HG02973 (cell line): ENCODE data around the gene OR6V1.
"Not testable (repeated sequence)": the region's sequence is repeated elsewhere in the genome, so short reads cannot be mapped to it uniquely, and the experiment has no call there.

Experiments used
- ATAC-seq: cut with Tn5 transposase; IDR thresholded peaks from one replicate; pipeline ENCODE4 v1.9.1; 2021; ENCODE audit warnings: moderate library complexity; ENCODE audit not compliant: unreplicated experiment

Gene OR6V1

GRCh38 chr7:143042159-143042789, 9.9 kb upstream of the OR6V1 start:
- ATAC-seq: no peak

DNA sequence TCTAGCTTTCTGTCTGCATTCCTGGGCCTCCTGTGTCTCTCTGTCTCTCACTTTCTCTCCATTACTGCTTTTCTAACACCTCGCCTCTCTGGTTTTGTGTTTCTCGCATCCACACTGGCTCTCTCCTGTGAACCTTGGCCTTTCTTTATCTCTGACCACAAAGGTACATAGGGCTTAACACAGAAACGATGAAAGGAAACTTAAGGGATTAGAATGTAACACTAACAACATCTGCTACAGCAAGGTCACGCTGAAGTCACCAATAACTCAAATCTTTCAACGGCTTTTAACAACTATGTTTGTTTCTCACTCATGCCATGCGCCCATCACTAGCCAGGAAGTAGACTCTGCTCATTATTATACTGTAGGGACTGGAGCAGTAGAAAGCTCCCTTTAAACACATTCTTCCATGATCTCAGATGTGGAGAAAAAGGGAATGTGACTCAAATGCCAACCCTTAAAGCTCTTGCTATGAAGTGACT, 9.3 kb upstream of the OR6V1 start:
- ATAC-seq: no peak

- ATAC-seq: no peak
These were observed 8.8 kb upstream of the OR6V1 start for GRCh38 chr7:143043391-143043790.

- ATAC-seq: no peak
These were observed 5.7 kb upstream of the OR6V1 start for GRCh38 chr7:143046426-143046851.

GRCh38 chr7:143047326-143047725, 4.8 kb upstream of the OR6V1 start:
- ATAC-seq: no peak

GRCh38 chr7:143048827-143049226, 3.3 kb upstream of the OR6V1 start:
- no peak for ATAC-seq

GRCh38 chr7:143049362-143049761, 2.8 kb upstream of the OR6V1 start:
- no peak for ATAC-seq

DNA sequence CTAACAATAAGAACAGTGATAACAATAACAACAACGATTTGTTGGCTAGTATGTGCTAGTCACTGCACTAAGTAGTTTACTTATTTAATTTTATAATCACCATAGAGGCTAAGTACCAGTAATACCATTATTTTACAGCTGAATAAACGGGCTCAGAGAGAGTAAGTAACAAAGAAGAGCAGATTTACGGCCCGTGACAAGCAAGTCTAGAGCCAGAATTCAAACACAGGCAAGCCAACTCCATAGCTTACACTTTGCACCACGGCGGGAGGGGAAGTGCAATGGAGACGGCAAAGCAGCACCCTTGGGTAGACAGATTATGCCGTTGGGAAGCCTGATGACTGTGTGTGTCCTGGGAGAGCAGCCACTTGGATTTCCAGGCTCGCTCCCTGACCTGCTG, 1.2 kb upstream of the OR6V1 start:
- no peak for ATAC-seq

GRCh38 chr7:143054621-143055020, 2.5 kb downstream of the OR6V1 start:
- ATAC-seq: no peak

DNA sequence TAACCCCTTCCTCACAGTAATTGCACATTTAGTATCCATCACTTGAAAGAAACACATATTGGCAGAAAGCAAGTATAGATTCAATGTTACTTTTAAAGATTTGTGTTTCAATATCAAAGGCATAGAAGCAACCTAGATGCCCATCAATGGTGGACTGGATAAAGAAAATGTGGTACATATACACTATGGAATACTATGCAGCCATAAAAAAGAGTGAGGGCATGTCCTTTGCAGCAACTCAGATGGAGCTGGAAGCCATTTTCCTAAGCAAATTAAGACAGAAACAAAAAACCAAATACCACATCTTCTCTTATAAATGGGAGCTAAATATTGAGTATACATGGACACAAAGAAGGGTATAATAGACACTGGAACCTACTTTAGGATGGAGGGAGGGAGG, 3.6 kb downstream of the OR6V1 start:
- ATAC-seq: no peak

- no peak for ATAC-seq
These were observed 11.6 kb downstream of the OR6V1 start for GRCh38 chr7:143063741-143064140.

- ATAC-seq: no peak
These were observed 16.3 kb downstream of the OR6V1 start for GRCh38 chr7:143068446-143068845.

GRCh38 chr7:143069912-143070500, 17.9 kb downstream of the OR6V1 start:
- no peak for ATAC-seq

GRCh38 chr7:143073556-143073955, 21.4 kb downstream of the OR6V1 start:
- no peak for ATAC-seq

- no peak for ATAC-seq
These were observed 22.0 kb downstream of the OR6V1 start for GRCh38 chr7:143074141-143074540.

GRCh38 chr7:143085109-143085508, 33.0 kb downstream of the OR6V1 start:
- peak; percentile 60 for ATAC-seq

DNA sequence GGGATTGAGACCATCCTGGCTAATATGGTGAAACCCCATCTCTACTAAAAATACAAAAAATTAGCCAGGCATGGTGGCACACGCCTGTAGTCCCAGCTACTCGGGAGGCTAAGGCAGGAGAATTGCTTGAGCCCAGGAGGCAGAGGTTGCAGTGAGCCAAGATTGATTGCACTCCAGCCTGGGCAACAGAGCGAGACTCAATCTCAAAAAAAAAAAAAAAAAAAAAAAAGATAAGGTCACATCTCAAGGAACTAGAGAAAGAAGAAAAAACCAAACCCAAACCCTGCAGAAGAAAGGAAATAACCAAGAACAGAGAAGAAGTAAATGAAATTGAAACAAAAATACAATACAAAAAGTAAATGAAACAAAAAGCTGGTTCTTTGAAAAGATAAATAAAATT, 33.5 kb downstream of the OR6V1 start:
- ATAC-seq: not testable (repeated sequence)

- not testable (repeated sequence) for ATAC-seq
These were observed 36.5 kb downstream of the OR6V1 start for GRCh38 chr7:143088549-143089231.

DNA sequence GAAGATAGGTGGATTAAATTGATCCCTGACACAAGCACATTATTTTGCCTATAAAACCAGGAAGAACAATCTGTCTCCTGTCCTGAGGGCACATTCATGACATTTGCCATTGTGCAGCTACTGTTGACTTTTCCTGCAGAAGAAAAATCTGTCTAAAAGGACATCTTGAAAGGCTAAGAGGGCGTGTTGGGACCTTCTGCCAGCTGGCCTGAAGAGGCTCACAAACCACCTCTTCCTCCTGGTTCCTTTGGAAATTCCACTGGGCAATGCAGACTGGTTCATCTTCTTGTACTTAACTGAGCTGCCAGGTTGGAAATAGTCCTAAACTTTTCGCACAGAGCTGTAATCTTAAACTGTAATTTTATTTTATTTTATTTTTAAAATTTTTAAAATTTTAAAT, 44.0 kb downstream of the OR6V1 start:
- no peak for ATAC-seq

DNA sequence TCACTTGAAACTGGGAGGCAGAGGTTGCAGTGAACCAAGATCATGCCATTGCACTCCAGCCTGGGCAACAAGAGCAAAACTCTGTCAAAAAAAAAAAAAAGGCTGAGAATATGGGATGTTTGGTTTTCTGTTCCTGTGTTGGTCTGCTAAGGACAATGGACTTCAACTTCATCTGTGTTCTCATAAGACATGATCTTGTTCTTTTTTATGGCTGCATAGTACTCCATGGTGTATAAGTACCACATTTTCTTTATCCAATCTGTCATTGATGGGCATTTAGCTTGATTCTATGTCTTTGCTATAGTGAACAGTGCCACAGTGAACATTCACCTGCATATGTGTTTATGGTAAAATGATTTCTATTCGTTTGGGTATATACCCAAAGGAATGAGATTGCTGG, 47.4 kb downstream of the OR6V1 start:
- not testable (repeated sequence) for ATAC-seq
